ENCODE results near the gene C2CD4B. TPM values are rescaled to one million over a fixed set of nuclear protein-coding genes. Genes with fewer than 3 reads are reported as not detected.

The C2CD4B gene
- 0.06 TPM in 1 of 2 replicates, not detected in the other for polyA plus RNA-seq (2011; rRNA removed)
- 0.21 and 0.34 TPM in 2 replicates for polyA plus RNA-seq (2012; cell fraction: cytosol; rRNA removed)
- 0.28 and 0.58 TPM in 2 replicates for polyA plus RNA-seq (2012; cell fraction: nucleus; rRNA removed)
- polyA plus RNA-seq (2017; fragmentation: RNase III; extraction: RNeasy Plus Mini Kit Qiagen cat#74134 plus additional on column Dnase treatment): 0.29 to 0.63 TPM (median 0.45 TPM) in 3 replicates
- polyA minus RNA-seq (2011; rRNA and poly(A)+ RNA removed): not detected in 2 replicates

- Histone ChIP-seq H3K9me3 (no peaks in the 10 kb centered on the region), H3K4me2 (peak within 1 kb of the TSS; percentile 93), H3K4me3 (peak within 1 kb of the TSS; percentile 59), H3K27ac (peak within 1 kb of the TSS; percentile 29 to 70; a peak in 5 of 6 replicates), H3K4me1 (no peaks in the 10 kb centered on the region)
- POLR2A ChIA-PET: no interaction called here
- WGBS (ENCODE audit: missing lambda C conversion rate): 44% methylated on average over 34 of the region's 34 CpGs
- ATAC-seq (peak; percentile 72 to 90), DNase-seq (ENCODE audit: low read depth in 1 of 2, low spot score in 1 of 2) (peak; percentile 17 to 62), FAIRE-seq (no peak)
- CTCF ChIA-PET: interaction anchor here (0.6 to 2.0 kb wide), 21 partner anchors 13 to 931 kb away, joined by 3 to 14 read pairs (median 4); partner anchors contain the start of gene VPS13C
- no peak for TF ChIP-seq CHD4 (IDR thresholded peaks at IDR 0.05; ENCODE audit: borderline replicate concordance)
- peak; percentile 95 for TF ChIP-seq E2F6 (IDR thresholded peaks at IDR 0.05; ENCODE audit: borderline replicate concordance, low read depth)
- peak; percentile 86 for TF ChIP-seq MAX (IDR thresholded peaks at IDR 0.05)
- no peak for TF ChIP-seq NPAS2 (CRISPR knock-in tag; IDR thresholded peaks at IDR 0.05; ENCODE audit: borderline replicate concordance)
- TF ChIP-seq BHLHE40 (IDR thresholded peaks at IDR 0.05; ENCODE audit: low read depth, low read length): no peak
- TF ChIP-seq POLR2A (IDR thresholded peaks at IDR 0.05; ENCODE audit: low read length): peak; percentile 56
Observed at GRCh38 chr15:62165104-62165792, at the start of gene C2CD4B. TSS of gene C2CD4B (minus strand) at chr15:62165285. CDS start at chr15:62164984, 301 bp downstream.

- FAIRE-seq: no peak
- Histone ChIP-seq H3K4me3 (no peak overlapping the region), H3K9me3 (peaks cover 25% of the 10 kb centered on the region), H3K4me1 (peaks cover 12% of the 10 kb centered on the region), H3K27ac (no peak overlapping the region), H3K4me2 (no peak overlapping the region)
- CTCF ChIA-PET: interaction anchor here (1.1 to 1.7 kb wide), 2 partner anchors 11 to 41 kb away, joined by 3 to 6 read pairs; no protein-coding TSS in a partner anchor
- DNase-seq (ENCODE audit: low read depth in 1 of 2, low spot score in 1 of 2): no peak
- POLR2A ChIA-PET: no interaction called here
- ATAC-seq: no peak
- WGBS (ENCODE audit: missing lambda C conversion rate): 43% methylated on average over 4 of the region's 4 CpGs
- TF ChIP-seq RCOR1 (IDR thresholded peaks at IDR 0.05; ENCODE audit: low read depth, low read length): no peak
- TF ChIP-seq MAFK (IDR thresholded peaks at IDR 0.05; ENCODE audit: partially characterized antibody): no peak
- no peak for TF ChIP-seq BCL3 (IDR thresholded peaks at IDR 0.05)
Observed at GRCh38 chr15:62212741-62213140, 47.7 kb upstream of the C2CD4B start.

GRCh38 chr15:62211348-62211747 is 46.3 kb upstream of the C2CD4B start:
- no peak for FAIRE-seq

More at GRCh38 chr15:62211348-62211747, 46.3 kb upstream of the C2CD4B start:
- Histone ChIP-seq H3K27ac (peak overlapping the region in 1 of 2 experiments; percentile 47; a peak in 1 of 6 replicates), H3K4me3 (no peak overlapping the region), H3K4me1 (peaks cover 12% of the 10 kb centered on the region), H3K4me2 (peak overlapping the region; percentile 11; the same call in 2 of the 3 replicates), H3K9me3 (peaks cover 18% of the 10 kb centered on the region; the same call in 2 of the 3 replicates)
- CTCF ChIA-PET: interaction anchor here (1.1 to 1.5 kb wide), 2 partner anchors 9 to 323 kb away, joined by 3 read pairs; no protein-coding TSS in a partner anchor
- no peak for TF ChIP-seq JUN (IDR thresholded peaks at IDR 0.05)
- TF ChIP-seq ZSCAN20 (CRISPR knock-in tag; IDR thresholded peaks at IDR 0.05): no peak
- TF ChIP-seq CEBPB (IDR thresholded peaks at IDR 0.05): peak in 1 of 2 experiments; percentile 34; a peak in 1 of 4 replicates
- no peak for TF ChIP-seq PBX3 (IDR thresholded peaks at IDR 0.05)
- TF ChIP-seq ELK1 (IDR thresholded peaks at IDR 0.05; ENCODE audit: low read depth, low read length): no peak
- no peak for TF ChIP-seq HOXB5 (CRISPR knock-in tag; IDR thresholded peaks at IDR 0.05)
- no peak for TF ChIP-seq RAD21 (conservative IDR thresholded peaks at IDR 0.05 in 1 of 2, IDR thresholded peaks at IDR 0.05 in 1 of 2)
- no peak for TF ChIP-seq HEYL (CRISPR knock-in tag; IDR thresholded peaks at IDR 0.05)
- 2% methylated on average over 2 of the region's 2 CpGs for WGBS (ENCODE audit: missing lambda C conversion rate)
- no peak for DNase-seq (ENCODE audit: low read depth in 1 of 2, low spot score in 1 of 2)
- POLR2A ChIA-PET: no interaction called here
- ATAC-seq: peak in 1 of 2 experiments; percentile 67; a peak in 3 of 6 replicates

All from A549 (cell line).